IPS DF 6.9 (cell line): ENCODE results near the gene JAG2.

ENCODE experiments used
- DNase-seq: peaks from one replicate; pipeline ENCODE4 v3.0.0-alpha.2; 2013; ENCODE audit warnings: low read depth, low spot score
- H3K27ac ChIP-seq: one replicate; pipeline ENCODE4 v1.5.1; 2013; ENCODE audit warnings: low read length, control low read depth
- H3K27me3 ChIP-seq: 2 replicates; pipeline ENCODE4 v1.6.1; 2013; ENCODE audit warnings: mild to moderate bottlenecking, low read length; ENCODE audit not compliant: control insufficient read depth, insufficient read depth
- H3K36me3 ChIP-seq: 2 replicates; pipeline ENCODE4 v1.6.1; 2013; ENCODE audit warnings: low read length; ENCODE audit not compliant: control insufficient read depth, insufficient read depth
- H3K4me1 ChIP-seq: 2 replicates; pipeline ENCODE4 v1.6.1; 2013; ENCODE audit warnings: low read length; ENCODE audit not compliant: control insufficient read depth, insufficient read depth
- H3K4me3 ChIP-seq: 2 replicates; pipeline ENCODE4 v1.5.1; 2013; ENCODE audit warnings: mild to moderate bottlenecking, low read length
- H3K9me3 ChIP-seq: 2 replicates; pipeline ENCODE4 v1.6.1; 2013; ENCODE audit warnings: low read length, inconsistent platforms; ENCODE audit not compliant: control insufficient read depth, insufficient read depth
- WGBS: extraction: QIAGEN DNeasy Blood & Tissue Kit; methylation state at CpG from one replicate; pipeline ENCODE4 v1.1.7; 2013; ENCODE audit warnings: mixed read lengths, missing lambda C conversion rate; ENCODE audit not compliant: insufficient read length, insufficient coverage; 5-methylcytosine and 5-hydroxymethylcytosine counted together

The JAG2 gene

DNA sequence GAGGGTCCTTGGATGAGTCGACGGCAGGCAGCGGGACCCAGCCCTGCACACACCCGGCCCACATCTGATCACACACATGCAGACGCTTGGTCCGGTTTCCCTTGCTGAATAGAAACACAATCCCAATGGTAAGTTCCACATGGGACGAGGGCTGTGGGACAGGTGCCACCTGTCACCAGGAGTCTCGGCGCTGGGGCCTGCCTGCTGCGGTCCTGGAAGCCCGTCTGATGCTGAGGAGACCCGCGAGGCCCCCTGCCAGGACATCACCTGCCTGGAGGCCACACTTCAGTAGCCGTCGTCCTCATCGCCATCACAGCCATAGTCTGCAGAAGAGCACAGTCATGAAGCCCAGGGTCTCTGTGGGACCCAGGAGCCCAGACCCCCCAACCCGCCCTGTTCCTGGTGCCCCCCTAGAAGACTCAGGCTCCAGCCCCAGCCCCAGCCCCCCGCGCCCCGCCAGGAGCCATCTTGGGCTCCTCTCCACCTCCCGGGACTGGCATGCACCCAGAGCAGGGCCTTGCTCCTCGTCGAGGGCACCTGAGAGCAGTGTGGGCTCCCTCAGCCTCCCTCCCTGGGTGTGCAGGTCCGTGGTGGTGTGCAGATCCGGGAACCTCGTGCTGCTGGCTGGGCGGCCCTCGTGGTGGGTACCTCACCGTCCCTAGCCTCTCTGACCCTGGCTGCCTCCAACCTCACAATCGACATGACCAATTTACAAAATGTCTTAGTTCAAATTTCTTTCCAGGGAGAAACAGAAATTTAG is 41.9 kb upstream of the JAG2 start:
- Histone ChIP-seq H3K27me3 (no peaks in the 10 kb centered on the region), H3K9me3 (no peaks in the 10 kb centered on the region), H3K27ac (no peak overlapping the region), H3K4me3 (no peak overlapping the region), H3K4me1 (no peaks in the 10 kb centered on the region), H3K36me3 (no peaks in the 10 kb centered on the region; the same call in 1 of the 2 replicates)
- DNase-seq = no peak
- no CpG with 5 or more reads among the region's 30 CpGs for WGBS

GRCh38 chr14:105209646-105210045 is 41.1 kb upstream of the JAG2 start:
- Histone ChIP-seq H3K4me1 (no peaks in the 10 kb centered on the region), H3K27ac (no peak overlapping the region), H3K9me3 (no peaks in the 10 kb centered on the region), H3K4me3 (no peak overlapping the region), H3K27me3 (no peaks in the 10 kb centered on the region), H3K36me3 (no peaks in the 10 kb centered on the region; the same call in 1 of the 2 replicates)
- WGBS = no CpG with 5 or more reads among the region's 16 CpGs
- no peak for DNase-seq

DNA sequence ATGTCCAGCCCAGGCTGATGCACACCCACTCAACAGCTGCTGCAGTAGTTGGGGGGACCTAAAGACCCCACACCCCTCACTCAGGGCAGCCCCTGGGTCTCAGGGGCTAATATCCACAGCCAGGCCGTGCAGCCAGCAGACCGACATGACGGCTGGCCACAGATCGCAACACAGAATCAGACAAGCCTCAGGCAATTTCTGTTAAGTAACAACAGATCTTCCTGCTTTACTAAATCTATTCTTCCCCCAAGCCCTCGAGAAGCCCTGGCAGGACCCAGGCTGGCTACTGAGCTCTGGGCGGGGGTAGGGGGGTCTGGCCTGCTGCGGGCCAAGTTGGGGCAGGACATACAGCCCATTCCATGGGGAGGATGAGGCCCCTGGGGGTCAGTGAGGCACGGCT is 40.5 kb upstream of the JAG2 start:
- H3K27ac ChIP-seq = no peak overlapping the region

DNA sequence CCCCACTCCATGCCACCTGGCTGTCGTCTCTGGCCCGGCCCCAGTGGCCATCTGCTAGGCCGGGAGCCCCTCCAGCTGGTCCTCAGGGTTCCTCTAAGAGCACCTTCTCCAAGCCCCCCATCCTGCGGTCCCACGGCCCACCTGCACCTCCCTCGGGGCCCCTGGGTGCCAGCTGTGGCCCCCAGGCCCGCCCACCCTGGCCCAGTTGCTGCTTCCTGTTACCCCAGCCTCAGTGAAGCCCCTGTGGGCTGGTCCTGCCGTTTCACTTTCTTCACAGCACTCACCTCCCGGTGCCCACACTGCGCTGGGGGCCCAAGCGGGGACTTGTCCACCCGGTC is 40.1 kb upstream of the JAG2 start:
- Histone ChIP-seq H3K4me3 (no peak overlapping the region), H3K36me3 (peaks cover 3% of the 10 kb centered on the region; the same call in 1 of the 2 replicates), H3K4me1 (no peaks in the 10 kb centered on the region; the same call in 1 of the 2 replicates), H3K27ac (no peak overlapping the region), H3K27me3 (no peaks in the 10 kb centered on the region), H3K9me3 (no peaks in the 10 kb centered on the region)
- WGBS = no CpG with 5 or more reads among the region's 12 CpGs
- DNase-seq = no peak

More for the DNA sequence above, 40.5 kb upstream of the JAG2 start:
- no CpG with 5 or more reads among the region's 8 CpGs for WGBS
- H3K4me1 ChIP-seq = no peaks in the 10 kb centered on the region; the same call in 1 of the 2 replicates
- H3K36me3 ChIP-seq = peaks cover 3% of the 10 kb centered on the region; the same call in 1 of the 2 replicates
- no peaks in the 10 kb centered on the region for H3K9me3 ChIP-seq
- no peak for DNase-seq
- H3K4me3 ChIP-seq = no peak overlapping the region
- H3K27me3 ChIP-seq = no peaks in the 10 kb centered on the region

DNA sequence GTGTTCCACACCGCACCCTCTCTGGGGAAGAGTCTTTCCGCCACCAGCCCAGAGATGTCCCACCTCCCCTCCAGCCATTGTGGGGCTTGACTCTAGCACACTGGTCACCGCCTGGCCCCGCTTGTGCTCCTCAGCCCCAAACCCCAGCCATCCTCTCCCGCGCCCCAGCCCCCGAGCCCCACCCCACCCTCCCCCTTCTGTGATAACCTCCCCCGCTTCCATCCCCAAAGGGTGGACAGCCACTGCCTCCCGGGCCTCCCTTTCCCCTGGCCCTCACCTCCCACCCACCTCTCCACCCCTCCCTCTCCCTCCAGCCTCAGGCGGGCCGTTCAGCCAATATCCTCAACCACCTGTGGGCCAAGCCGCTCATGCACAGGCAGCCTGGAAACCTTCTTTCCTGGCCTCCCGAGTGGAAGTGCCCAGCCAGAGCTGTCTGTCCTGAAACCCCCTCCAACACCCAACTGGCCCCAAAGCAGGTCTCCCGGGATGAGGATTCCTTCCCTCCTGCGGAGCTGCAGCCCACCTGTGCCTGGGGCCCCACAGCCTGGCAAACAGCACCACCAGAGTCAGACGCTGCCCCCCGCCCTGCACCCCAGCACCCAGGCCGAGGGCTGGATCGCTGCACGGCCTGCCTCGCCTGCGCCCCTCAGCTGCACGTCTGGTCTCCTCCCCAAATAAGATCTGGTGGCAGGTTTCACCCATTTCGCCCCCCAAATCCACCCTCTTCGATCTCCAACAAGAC is 39.6 kb upstream of the JAG2 start:
- WGBS = no CpG with 5 or more reads among the region's 25 CpGs
- no peak overlapping the region for H3K4me3 ChIP-seq
- DNase-seq = no peak
- H3K27ac ChIP-seq = no peak overlapping the region
- H3K9me3 ChIP-seq = no peaks in the 10 kb centered on the region
- no peaks in the 10 kb centered on the region for H3K27me3 ChIP-seq
- peaks cover 2% of the 10 kb centered on the region; the same call in 1 of the 2 replicates for H3K4me1 ChIP-seq
- H3K36me3 ChIP-seq = peaks cover 3% of the 10 kb centered on the region; the same call in 1 of the 2 replicates

DNA sequence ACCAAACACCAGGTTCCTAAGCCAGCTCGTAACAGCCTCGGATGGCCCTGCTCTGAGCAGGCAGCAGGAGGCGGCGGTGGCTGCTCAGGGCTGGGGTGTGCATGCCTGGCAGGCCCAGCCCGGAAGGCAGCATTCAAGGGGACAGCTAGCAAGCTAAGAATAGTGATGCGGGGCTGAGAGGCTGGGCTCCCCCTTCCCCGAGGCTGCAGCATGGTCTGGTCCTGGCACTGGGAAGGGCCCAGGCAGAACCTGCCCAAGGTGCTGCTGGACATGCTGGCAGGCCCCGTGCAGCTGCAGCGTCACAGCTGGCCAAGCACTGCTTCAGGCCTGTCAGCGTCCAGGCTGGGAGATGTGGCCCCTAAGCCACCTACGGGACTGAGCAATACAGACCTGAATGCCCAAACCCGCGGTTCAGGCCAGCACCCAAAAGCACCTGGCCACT is 38.9 kb upstream of the JAG2 start:
- no peak for DNase-seq
- H3K9me3 ChIP-seq = no peaks in the 10 kb centered on the region
- WGBS = no CpG with 5 or more reads among the region's 13 CpGs
- peaks cover 3% of the 10 kb centered on the region; the same call in 1 of the 2 replicates for H3K36me3 ChIP-seq
- no peak overlapping the region for H3K4me3 ChIP-seq
- H3K27me3 ChIP-seq = no peaks in the 10 kb centered on the region
- H3K4me1 ChIP-seq = peaks cover 2% of the 10 kb centered on the region; the same call in 1 of the 2 replicates
- H3K27ac ChIP-seq = no peak overlapping the region

DNA sequence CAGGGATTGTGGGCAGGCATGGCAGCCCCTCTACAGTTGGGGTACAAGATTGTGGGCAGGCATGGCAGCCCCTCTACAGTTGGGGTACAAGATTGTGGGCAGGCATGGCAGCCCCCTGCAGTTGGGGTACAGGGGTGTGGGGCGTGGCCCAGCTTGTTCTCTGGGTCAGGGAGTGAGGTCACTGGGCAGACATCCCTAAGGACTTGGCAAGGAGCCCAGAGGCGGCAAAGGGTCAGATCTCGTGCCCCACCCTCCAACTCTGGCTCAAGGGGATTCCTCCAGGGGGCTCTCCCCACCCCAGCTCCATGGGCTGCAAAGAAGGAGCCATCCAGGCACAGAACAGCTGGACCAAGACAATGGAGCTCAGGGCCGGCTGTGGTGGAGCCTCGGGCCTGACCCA is 38.3 kb upstream of the JAG2 start:
- peaks cover 3% of the 10 kb centered on the region; the same call in 1 of the 2 replicates for H3K36me3 ChIP-seq
- no peaks in the 10 kb centered on the region for H3K9me3 ChIP-seq
- peaks cover 2% of the 10 kb centered on the region; the same call in 1 of the 2 replicates for H3K4me1 ChIP-seq
- H3K27me3 ChIP-seq = no peaks in the 10 kb centered on the region
- no CpG with 5 or more reads among the region's 5 CpGs for WGBS
- H3K27ac ChIP-seq = no peak overlapping the region
- H3K4me3 ChIP-seq = no peak overlapping the region
- DNase-seq = no peak

GRCh38 chr14:105205673-105206208 is 37.2 kb upstream of the JAG2 start:
- Histone ChIP-seq H3K36me3 (peaks cover 3% of the 10 kb centered on the region; the same call in 1 of the 2 replicates), H3K4me1 (peaks cover 2% of the 10 kb centered on the region; the same call in 1 of the 2 replicates), H3K27me3 (no peaks in the 10 kb centered on the region), H3K27ac (no peak overlapping the region), H3K4me3 (no peak overlapping the region), H3K9me3 (no peaks in the 10 kb centered on the region)
- DNase-seq = no peak
- WGBS = no CpG with 5 or more reads among the region's 12 CpGs

DNA sequence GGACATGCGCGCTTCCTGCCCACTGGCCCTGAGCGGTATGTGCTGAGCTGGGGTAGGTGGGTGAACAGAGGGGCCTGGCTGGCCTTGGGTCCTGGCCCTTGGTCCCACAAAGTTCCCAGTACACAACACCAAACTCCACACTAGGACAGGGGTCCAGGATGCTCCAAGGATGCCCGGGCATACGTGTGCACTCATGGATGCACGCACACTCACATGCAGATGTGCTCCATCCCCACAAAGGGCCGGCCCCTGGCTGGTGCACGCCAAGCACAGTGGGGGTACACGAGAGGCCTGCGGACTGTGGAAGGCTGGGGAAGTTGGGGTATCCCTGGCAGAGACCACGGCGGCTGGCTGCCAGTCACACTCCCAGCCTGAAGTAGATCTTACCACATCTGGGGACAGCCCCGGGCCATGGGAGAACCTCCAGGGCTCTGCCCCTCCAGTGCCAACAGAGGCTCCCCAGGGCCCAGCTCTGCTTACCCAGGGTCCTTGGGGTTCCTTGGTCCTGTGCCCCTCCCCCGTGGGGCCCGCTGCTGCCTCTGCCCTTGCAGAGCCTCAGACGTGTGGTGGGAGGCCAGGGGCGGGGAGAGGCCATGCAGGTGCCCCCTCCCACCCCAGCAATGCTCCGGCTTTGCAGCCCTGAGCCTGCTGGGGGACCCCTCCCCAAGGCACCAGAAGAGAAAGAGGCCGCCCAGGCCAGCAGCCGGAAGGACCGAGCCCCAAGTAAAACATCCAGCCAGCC is 36.5 kb upstream of the JAG2 start:
- H3K27me3 ChIP-seq = no peaks in the 10 kb centered on the region
- peaks cover 2% of the 10 kb centered on the region; the same call in 1 of the 2 replicates for H3K4me1 ChIP-seq
- WGBS = no CpG with 5 or more reads among the region's 21 CpGs

More for the DNA sequence above, 36.5 kb upstream of the JAG2 start:
- H3K27ac ChIP-seq = no peak overlapping the region
- H3K9me3 ChIP-seq = no peaks in the 10 kb centered on the region
- H3K4me3 ChIP-seq = no peak overlapping the region
- no peak for DNase-seq
- H3K36me3 ChIP-seq = peaks cover 3% of the 10 kb centered on the region; the same call in 1 of the 2 replicates
